Activated naive CD8-positive, alpha-beta T cell treated with anti-CD3 and anti-CD28 coated beads for 36 hours (primary cell): ENCODE data around the gene KLHL40. TPM values are rescaled to one million over a fixed set of nuclear protein-coding genes. Genes with fewer than 3 reads are reported as not detected.

Source experiments
- DNase-seq: peaks from one replicate; pipeline ENCODE4 v3.0.0; 2021
- H3K27ac Mint-ChIP-seq: one replicate; pipeline ENCODE4 v1.8.0; 2022; ENCODE audit warnings: mild to moderate bottlenecking, moderate library complexity, mixed read lengths
- H3K27me3 Mint-ChIP-seq: one replicate; pipeline ENCODE4 v1.8.0; 2022; ENCODE audit warnings: mild to moderate bottlenecking, mixed read lengths
- H3K36me3 Mint-ChIP-seq: one replicate; pipeline ENCODE4 v1.8.0; 2021; ENCODE audit warnings: mild to moderate bottlenecking, mixed read lengths
- H3K4me1 Mint-ChIP-seq: one replicate; pipeline ENCODE4 v1.8.0; 2021; ENCODE audit warnings: mixed read lengths
- H3K4me3 Mint-ChIP-seq: one replicate; pipeline ENCODE4 v1.8.0; 2022; ENCODE audit warnings: mild to moderate bottlenecking, moderate library complexity, mixed read lengths
- H3K9me3 Mint-ChIP-seq: one replicate; pipeline ENCODE4 v1.8.0; 2022; ENCODE audit warnings: mixed read lengths
- total RNA-seq, 2 experiments: library from RNA; stranded (reverse); gene quantifications; one replicate each; pipeline ENCODE4 v1.2.3, GENCODE V29; 2021

Gene KLHL40
- total RNA-seq, 2 experiments from 2014 or later = not detected

DNA sequence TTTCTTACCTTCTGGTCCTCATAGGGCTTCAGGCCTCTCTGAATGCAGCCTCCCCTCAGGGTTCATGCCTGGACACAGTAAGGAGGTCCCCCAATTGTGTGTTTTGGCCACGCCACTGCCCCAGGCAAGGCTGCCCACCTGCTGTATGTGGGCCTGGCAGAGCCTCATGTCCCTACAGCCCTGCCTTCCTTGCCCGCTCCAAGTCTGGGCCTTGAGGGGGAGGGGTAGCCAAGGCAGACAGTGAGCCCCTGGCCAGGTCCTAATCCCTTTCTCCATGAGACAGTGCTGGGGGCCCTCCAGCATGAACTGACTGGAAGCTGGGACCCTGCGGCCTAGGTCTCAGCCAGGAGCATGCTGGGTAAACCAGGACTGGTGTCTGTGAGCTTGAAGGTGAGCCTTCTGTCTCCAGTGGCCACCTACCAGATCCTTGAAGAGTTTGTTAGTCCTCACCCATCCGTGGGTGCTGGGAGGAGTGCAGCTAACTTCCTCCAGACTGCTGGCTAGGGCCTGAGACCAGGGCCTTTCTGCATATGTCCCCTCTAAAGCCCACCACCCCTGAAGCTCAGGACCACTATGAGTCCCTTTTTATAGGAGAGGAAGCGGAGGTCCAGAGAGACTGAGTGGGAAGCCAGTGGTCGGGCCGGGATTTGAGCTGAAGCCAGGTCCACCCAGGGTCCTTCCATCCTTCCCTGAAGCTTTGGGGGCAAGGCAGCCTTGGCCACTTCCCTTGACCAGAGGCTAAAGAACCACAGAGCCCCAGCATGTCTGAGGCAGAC lies 23.1 kb upstream of the KLHL40 start:
- H3K27ac Mint-ChIP-seq = no peak overlapping the region
- DNase-seq = no peak
- no peak overlapping the region for H3K4me3 Mint-ChIP-seq
- no peaks in the 10 kb centered on the region for H3K36me3 Mint-ChIP-seq
- H3K27me3 Mint-ChIP-seq = no peaks in the 10 kb centered on the region
- H3K4me1 Mint-ChIP-seq = no peaks in the 10 kb centered on the region
- H3K9me3 Mint-ChIP-seq = no peaks in the 10 kb centered on the region

GRCh38 chr3:42662813-42663535 lies 22.4 kb upstream of the KLHL40 start:
- Mint-ChIP-seq H3K27ac (no peak overlapping the region), H3K4me3 (no peak overlapping the region), H3K27me3 (no peaks in the 10 kb centered on the region), H3K4me1 (no peaks in the 10 kb centered on the region), H3K9me3 (no peaks in the 10 kb centered on the region), H3K36me3 (no peaks in the 10 kb centered on the region)
- no peak for DNase-seq

GRCh38 chr3:42663581-42664437 lies 21.5 kb upstream of the KLHL40 start:
- no peak overlapping the region for H3K4me3 Mint-ChIP-seq
- H3K36me3 Mint-ChIP-seq = no peaks in the 10 kb centered on the region
- DNase-seq = no peak
- no peaks in the 10 kb centered on the region for H3K27me3 Mint-ChIP-seq
- no peaks in the 10 kb centered on the region for H3K4me1 Mint-ChIP-seq
- H3K9me3 Mint-ChIP-seq = no peaks in the 10 kb centered on the region
- no peak overlapping the region for H3K27ac Mint-ChIP-seq

GRCh38 chr3:42664438-42664803 lies 20.9 kb upstream of the KLHL40 start:
- Mint-ChIP-seq H3K27me3 (no peaks in the 10 kb centered on the region), H3K9me3 (no peaks in the 10 kb centered on the region), H3K27ac (no peak overlapping the region), H3K4me3 (no peak overlapping the region), H3K4me1 (no peaks in the 10 kb centered on the region), H3K36me3 (no peaks in the 10 kb centered on the region)
- no peak for DNase-seq

GRCh38 chr3:42665050-42665878 lies 20.1 kb upstream of the KLHL40 start:
- Mint-ChIP-seq H3K27ac (no peak overlapping the region), H3K4me3 (no peak overlapping the region), H3K4me1 (no peaks in the 10 kb centered on the region), H3K36me3 (no peaks in the 10 kb centered on the region), H3K9me3 (no peaks in the 10 kb centered on the region), H3K27me3 (no peaks in the 10 kb centered on the region)
- no peak for DNase-seq

DNA sequence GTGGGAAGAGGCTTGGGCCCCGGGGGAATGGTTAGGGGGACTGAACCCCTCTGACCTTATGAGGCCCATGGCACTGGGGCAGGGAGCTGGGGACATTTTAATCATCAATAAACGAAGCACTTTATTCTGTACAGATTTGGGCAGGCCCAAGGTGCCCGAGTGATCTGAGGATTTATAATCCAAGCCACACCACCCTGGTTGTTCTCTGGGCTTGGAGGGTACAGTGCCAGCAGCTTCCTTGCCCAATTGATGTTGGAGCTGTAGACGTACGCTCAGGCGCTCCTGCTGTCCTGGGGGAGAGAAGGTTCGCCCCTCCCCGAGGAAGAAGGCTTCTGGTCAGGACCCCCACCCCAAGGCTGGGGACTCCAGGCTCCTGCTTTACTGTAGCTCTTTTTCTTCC lies 19.3 kb upstream of the KLHL40 start:
- no peaks in the 10 kb centered on the region for H3K9me3 Mint-ChIP-seq
- no peak overlapping the region for H3K27ac Mint-ChIP-seq
- H3K4me3 Mint-ChIP-seq = no peak overlapping the region
- no peak for DNase-seq
- H3K4me1 Mint-ChIP-seq = no peaks in the 10 kb centered on the region
- no peaks in the 10 kb centered on the region for H3K27me3 Mint-ChIP-seq
- H3K36me3 Mint-ChIP-seq = no peaks in the 10 kb centered on the region

GRCh38 chr3:42666577-42666998 lies 18.7 kb upstream of the KLHL40 start:
- Mint-ChIP-seq H3K36me3 (no peaks in the 10 kb centered on the region), H3K4me3 (no peak overlapping the region), H3K27me3 (no peaks in the 10 kb centered on the region), H3K4me1 (no peaks in the 10 kb centered on the region), H3K9me3 (no peaks in the 10 kb centered on the region), H3K27ac (peak overlapping the region; percentile 25)
- DNase-seq = no peak

DNA sequence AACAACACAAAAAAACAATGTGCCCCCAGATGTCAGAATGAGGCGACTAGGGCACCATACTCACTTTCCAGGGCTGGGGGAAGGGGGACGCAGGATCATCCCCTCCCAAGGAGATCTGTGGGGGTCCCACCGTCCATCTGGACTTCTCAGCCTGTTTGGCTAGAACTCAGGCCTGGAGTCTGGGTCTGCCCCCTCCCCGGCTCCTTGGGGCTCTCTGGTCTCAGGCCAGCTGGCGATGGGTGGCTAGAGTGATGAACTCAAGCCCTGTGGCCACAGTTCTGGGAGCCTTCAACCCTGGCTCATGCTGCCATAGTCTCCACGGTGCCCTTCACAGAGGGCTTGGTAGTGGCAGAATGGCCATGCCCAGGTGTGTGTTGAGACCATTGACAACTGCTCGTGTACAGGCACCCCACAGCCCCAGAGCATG lies 18.2 kb upstream of the KLHL40 start:
- H3K4me1 Mint-ChIP-seq = no peaks in the 10 kb centered on the region
- H3K27me3 Mint-ChIP-seq = no peaks in the 10 kb centered on the region
- H3K4me3 Mint-ChIP-seq = no peak overlapping the region
- H3K9me3 Mint-ChIP-seq = no peaks in the 10 kb centered on the region
- H3K36me3 Mint-ChIP-seq = no peaks in the 10 kb centered on the region
- H3K27ac Mint-ChIP-seq = peak overlapping the region; percentile 25
- DNase-seq = no peak

GRCh38 chr3:42667523-42668412 lies 17.6 kb upstream of the KLHL40 start:
- H3K9me3 Mint-ChIP-seq = no peaks in the 10 kb centered on the region
- no peak overlapping the region for H3K27ac Mint-ChIP-seq
- no peaks in the 10 kb centered on the region for H3K27me3 Mint-ChIP-seq
- no peak overlapping the region for H3K4me3 Mint-ChIP-seq
- no peak for DNase-seq
- no peaks in the 10 kb centered on the region for H3K36me3 Mint-ChIP-seq
- H3K4me1 Mint-ChIP-seq = no peaks in the 10 kb centered on the region

DNA sequence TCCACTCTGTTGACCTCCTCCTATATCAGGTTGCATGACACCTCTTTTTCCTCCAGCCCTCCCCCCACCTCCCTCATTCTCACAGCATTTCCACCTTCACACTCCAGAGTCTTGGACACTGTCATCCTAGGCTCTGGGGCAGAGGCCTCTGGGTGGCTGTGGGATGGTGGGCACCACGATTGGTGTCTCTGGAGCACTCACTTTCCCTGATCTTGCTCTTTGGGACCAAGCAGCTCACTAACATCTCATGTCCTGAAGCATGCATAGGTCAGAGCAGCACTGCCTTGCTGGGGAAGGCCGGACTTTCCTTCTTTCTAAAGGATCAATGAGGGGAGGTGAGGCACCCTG lies 16.9 kb upstream of the KLHL40 start:
- H3K4me3 Mint-ChIP-seq = no peak overlapping the region
- H3K9me3 Mint-ChIP-seq = no peaks in the 10 kb centered on the region
- DNase-seq = no peak
- no peak overlapping the region for H3K27ac Mint-ChIP-seq
- no peaks in the 10 kb centered on the region for H3K27me3 Mint-ChIP-seq
- no peaks in the 10 kb centered on the region for H3K4me1 Mint-ChIP-seq
- H3K36me3 Mint-ChIP-seq = no peaks in the 10 kb centered on the region

- Mint-ChIP-seq H3K36me3 (no peaks in the 10 kb centered on the region), H3K27ac (no peak overlapping the region), H3K9me3 (no peaks in the 10 kb centered on the region), H3K4me1 (no peaks in the 10 kb centered on the region), H3K27me3 (no peaks in the 10 kb centered on the region), H3K4me3 (no peak overlapping the region)
- DNase-seq = no peak
These were observed 16.5 kb upstream of the KLHL40 start for GRCh38 chr3:42668793-42669217.

- Mint-ChIP-seq H3K27me3 (no peaks in the 10 kb centered on the region), H3K4me1 (no peaks in the 10 kb centered on the region), H3K27ac (no peak overlapping the region), H3K36me3 (no peaks in the 10 kb centered on the region), H3K9me3 (no peaks in the 10 kb centered on the region), H3K4me3 (no peak overlapping the region)
- no peak for DNase-seq
These were observed 15.2 kb upstream of the KLHL40 start for GRCh38 chr3:42670051-42670576.

DNA sequence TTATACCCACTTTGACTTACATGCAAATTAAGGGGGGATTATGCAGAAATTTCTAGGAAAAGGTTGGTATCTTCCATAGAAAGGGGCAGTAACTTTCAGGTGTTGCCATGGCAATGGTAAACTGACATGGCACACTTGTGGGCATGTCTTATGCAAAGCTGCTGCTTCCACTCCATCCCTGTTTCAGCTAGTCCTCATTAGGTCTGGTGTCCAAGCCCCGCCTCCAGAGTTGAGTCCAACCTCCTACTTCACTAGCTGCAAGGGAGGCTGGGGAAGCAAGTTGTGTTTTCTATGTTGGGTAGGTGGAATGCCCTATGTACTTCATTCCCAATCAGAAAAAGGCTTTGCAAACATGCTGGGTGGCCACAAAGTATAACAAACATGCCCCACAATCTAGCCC lies 14.7 kb upstream of the KLHL40 start:
- H3K4me1 Mint-ChIP-seq = no peaks in the 10 kb centered on the region
- no peaks in the 10 kb centered on the region for H3K27me3 Mint-ChIP-seq
- no peaks in the 10 kb centered on the region for H3K9me3 Mint-ChIP-seq
- H3K27ac Mint-ChIP-seq = no peak overlapping the region
- DNase-seq = no peak
- H3K4me3 Mint-ChIP-seq = no peak overlapping the region
- H3K36me3 Mint-ChIP-seq = no peaks in the 10 kb centered on the region

GRCh38 chr3:42672515-42672914 lies 12.8 kb upstream of the KLHL40 start:
- Mint-ChIP-seq H3K9me3 (peaks cover 9% of the 10 kb centered on the region), H3K4me1 (no peaks in the 10 kb centered on the region), H3K4me3 (no peak overlapping the region)

More at GRCh38 chr3:42672515-42672914, 12.8 kb upstream of the KLHL40 start:
- Mint-ChIP-seq H3K27me3 (no peaks in the 10 kb centered on the region), H3K27ac (no peak overlapping the region), H3K36me3 (no peaks in the 10 kb centered on the region)
- DNase-seq = no peak
